BJ (cell line): ENCODE data around the gene SBNO2. TPM values are rescaled to one million over a fixed set of nuclear protein-coding genes. Genes with fewer than 3 reads are reported as not detected.

Experiments used
- CTCF ChIA-PET: fragments of 350-600 bp; formaldehyde crosslinking; extraction: SDS; loops from one replicate; lab custom pipeline; 2021; ENCODE audit warnings: antibody characterized with exemption, inconsistent platforms; lab: Yijun Ruan, JAX
- POLR2A ChIA-PET: fragments of 300-600 bp; sonication (Branson Sonifier 250); formaldehyde crosslinking; extraction: SDS; loops from one replicate; lab custom pipeline; 2021; ENCODE audit warnings: antibody characterized with exemption; lab: Charles Lee
- DNase-seq: peaks from one replicate; pipeline ENCODE4 v3.0.0-alpha.2; 2011; ENCODE audit warnings: low read depth
- H3K27me3 ChIP-seq: 2 replicates; pipeline ENCODE4 v1.6.0; 2011; ENCODE audit warnings: low read length; ENCODE audit not compliant: control insufficient read depth, insufficient read depth
- H3K36me3 ChIP-seq: 2 replicates; pipeline ENCODE4 v1.5.1; 2011; ENCODE audit warnings: low read length; ENCODE audit not compliant: control insufficient read depth, insufficient read depth
- H3K4me3 ChIP-seq: 2 replicates; pipeline ENCODE4 v1.5.1; 2011; ENCODE audit warnings: low read depth, mild to moderate bottlenecking, control low read depth, low read length
- polyA plus RNA-seq: library from polyadenylated mRNA; depleted of rRNA; stranded (reverse); fragments of >200 nt; gene quantifications from 2 replicates; pipeline ENCODE4 v1.2.3, GENCODE V29; 2011
- TF ChIP-seq, protein P1 (sequence below): IDR thresholded peaks from 2 replicates; pipeline ENCODE4 v1.5.1; 2011; ENCODE audit warnings: low read depth, mild to moderate bottlenecking, control low read depth, inconsistent platforms, low read length, moderate library complexity; ENCODE audit not compliant: insufficient read depth

The SBNO2 gene
- polyA plus RNA-seq, 1 experiment, result 26.1 TPM

DNA sequence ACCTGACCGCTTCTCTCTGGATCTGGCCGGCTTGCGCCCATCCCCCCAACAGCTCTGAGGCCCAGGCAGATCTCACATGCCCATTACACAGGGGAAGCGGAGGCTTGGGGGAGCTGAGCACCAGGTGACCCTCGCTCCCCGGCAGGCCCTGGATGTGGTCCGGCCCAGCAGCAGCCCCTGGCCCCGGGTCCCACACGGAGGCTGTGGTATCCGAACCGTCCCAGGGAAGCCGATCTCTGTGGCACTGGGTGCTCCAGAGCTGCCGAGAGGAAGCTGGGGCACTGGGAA is 27.7 kb downstream of the SBNO2 start:
- Histone ChIP-seq H3K4me3 (no peak overlapping the region), H3K36me3 (peaks cover 40% of the 10 kb centered on the region), H3K27me3 (no peaks in the 10 kb centered on the region)
- CTCF ChIA-PET, result interaction anchor here (0.8 kb wide), 1 partner anchor 33 kb away, joined by 3 read pairs; no protein-coding TSS in a partner anchor
- POLR2A ChIA-PET, result no interaction called here
- TF ChIP-seq, protein P1, sequence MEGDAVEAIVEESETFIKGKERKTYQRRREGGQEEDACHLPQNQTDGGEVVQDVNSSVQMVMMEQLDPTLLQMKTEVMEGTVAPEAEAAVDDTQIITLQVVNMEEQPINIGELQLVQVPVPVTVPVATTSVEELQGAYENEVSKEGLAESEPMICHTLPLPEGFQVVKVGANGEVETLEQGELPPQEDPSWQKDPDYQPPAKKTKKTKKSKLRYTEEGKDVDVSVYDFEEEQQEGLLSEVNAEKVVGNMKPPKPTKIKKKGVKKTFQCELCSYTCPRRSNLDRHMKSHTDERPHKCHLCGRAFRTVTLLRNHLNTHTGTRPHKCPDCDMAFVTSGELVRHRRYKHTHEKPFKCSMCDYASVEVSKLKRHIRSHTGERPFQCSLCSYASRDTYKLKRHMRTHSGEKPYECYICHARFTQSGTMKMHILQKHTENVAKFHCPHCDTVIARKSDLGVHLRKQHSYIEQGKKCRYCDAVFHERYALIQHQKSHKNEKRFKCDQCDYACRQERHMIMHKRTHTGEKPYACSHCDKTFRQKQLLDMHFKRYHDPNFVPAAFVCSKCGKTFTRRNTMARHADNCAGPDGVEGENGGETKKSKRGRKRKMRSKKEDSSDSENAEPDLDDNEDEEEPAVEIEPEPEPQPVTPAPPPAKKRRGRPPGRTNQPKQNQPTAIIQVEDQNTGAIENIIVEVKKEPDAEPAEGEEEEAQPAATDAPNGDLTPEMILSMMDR, result no peak
- DNase-seq, result no peak

DNA sequence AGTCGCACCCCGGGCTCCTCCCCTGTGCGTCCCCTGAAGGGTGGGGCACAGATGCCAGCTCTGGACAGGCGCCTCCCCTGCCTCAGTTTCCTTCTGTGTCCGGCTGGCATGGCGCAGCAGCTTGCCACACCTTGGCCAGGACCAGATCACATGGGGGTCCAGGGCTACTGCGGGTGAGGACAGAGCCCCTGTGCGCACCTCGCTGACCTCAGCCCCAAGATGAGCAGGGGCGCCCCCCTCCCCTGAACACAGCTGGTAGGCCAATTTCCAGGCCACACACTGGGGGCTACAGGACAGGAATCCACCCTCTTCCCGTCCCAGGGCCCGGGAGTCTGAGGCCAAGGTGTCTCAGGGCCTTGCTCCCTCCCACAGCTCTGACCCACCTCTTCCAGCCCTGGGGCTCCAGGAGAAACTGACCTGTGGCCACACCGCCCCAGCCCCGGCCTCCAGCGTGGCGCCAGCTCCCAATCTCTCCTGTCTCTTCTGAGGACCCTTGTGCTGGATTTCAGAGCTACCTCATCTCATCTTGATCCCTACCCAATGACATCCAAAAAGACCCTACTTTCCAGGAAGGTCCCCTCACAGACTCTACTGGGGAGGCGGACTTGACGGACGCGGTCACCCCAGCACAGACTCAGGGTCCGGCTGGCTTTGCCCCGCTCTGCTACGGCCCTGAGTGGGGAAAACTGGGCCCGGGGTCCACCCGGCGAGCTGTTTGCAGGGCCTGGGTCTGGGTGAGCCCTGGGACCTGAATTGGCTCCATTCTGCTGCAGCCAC is 28.2 kb downstream of the SBNO2 start:
- ChIA-PET POLR2A (no interaction called here), CTCF (interaction anchor here (0.8 kb wide), 1 partner anchor 32 kb away, joined by 3 read pairs; no protein-coding TSS in a partner anchor)
- TF ChIP-seq, protein P1, result no peak
- H3K27me3 ChIP-seq, result no peaks in the 10 kb centered on the region
- no peak for DNase-seq
- peaks cover 37% of the 10 kb centered on the region for H3K36me3 ChIP-seq
- H3K4me3 ChIP-seq, result no peak overlapping the region

DNA sequence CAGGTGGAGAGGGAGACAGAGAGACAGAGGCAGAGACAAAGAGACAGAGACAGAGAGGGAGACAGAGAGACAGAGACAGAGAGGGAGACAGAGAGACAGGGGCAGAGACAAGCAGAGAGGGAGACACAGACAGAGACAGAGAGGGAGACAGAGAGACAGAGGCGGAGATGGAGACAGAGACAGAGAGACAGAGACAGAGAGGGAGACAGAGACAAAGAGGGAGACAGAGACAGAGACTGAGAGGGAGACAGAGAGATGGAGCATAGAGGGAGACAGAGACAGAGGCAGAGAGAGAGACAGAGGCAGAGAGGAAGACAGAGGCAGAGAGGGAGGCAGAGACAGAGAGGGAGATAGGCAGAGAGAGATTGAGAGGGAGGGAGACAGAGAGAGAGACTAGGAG is 29.3 kb downstream of the SBNO2 start:
- ChIA-PET CTCF (no interaction called here), POLR2A (no interaction called here)
- no peak for DNase-seq
- Histone ChIP-seq H3K36me3 (peaks cover 35% of the 10 kb centered on the region), H3K4me3 (no peak overlapping the region), H3K27me3 (no peaks in the 10 kb centered on the region)
- TF ChIP-seq, protein P1, result no peak

DNA sequence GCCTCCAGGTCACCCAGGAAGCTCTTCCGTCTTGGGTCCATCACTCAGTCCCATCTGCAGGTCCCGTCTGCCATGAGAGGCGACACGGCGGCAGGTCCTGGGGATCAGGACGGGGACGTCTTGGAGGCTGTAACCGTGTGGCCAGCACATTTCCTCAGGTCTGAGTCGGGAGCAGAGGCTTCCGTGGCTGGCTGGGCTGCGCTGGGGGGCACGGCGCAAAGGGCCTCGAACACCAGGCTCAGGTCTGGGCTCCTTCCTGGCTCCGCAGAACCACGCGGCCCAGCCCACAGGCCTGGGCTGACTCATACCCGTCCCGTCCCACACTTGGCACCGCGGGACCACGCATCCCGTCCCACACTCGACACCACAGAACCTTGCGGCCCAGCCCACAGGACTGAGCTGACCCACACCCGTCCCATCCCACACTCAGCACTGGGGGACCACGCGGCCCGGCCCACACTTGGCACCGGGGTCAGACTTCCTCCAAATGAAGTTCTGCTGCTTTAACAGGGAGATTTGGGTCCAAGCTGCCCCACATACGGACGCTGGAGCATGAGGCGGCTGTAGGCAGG is 30.2 kb downstream of the SBNO2 start:
- Histone ChIP-seq H3K4me3 (no peak overlapping the region), H3K36me3 (peaks cover 31% of the 10 kb centered on the region), H3K27me3 (no peaks in the 10 kb centered on the region)
- CTCF ChIA-PET, result no interaction called here
- TF ChIP-seq, protein P1, result no peak
- no peak for DNase-seq
- POLR2A ChIA-PET, result no interaction called here

DNA sequence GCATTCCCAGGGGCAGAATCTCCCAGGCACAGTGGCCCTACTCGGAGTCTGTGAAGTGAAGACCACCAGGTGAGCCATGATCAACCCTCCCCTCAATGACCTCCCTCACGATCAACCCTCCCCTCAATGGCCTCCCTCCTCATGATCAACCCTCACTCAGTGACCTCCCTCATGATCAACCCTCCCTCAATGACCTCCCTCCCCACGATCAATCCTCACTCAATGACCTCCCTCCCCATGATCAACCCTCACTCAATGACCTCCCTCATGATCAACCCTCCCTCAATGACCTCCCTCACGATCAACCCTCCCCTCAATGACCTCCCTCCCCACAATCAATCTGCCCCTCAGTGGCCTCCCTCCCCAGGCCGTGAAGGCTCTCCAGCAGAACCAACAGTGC is 32.1 kb downstream of the SBNO2 start:
- Histone ChIP-seq H3K27me3 (no peaks in the 10 kb centered on the region), H3K36me3 (peaks cover 30% of the 10 kb centered on the region), H3K4me3 (no peak overlapping the region)
- ChIA-PET POLR2A (no interaction called here), CTCF (no interaction called here)
- DNase-seq, result no peak
- TF ChIP-seq, protein P1, result no peak
